Stimulated activated naive CD8-positive, alpha-beta T cell treated with anti-CD3 and anti-CD28 coated beads, Interleukin-15, Interleukin-2, amounts not matched to agents 100 U/mL and 50 U/mL, for 24 hours (primary cell): ENCODE data around the gene EZR.
"Not testable (repeated sequence)": the region's sequence is repeated elsewhere in the genome, so short reads cannot be mapped to it uniquely, and the experiment has no call there.

ENCODE experiments used
- ATAC-seq: fragments of 150-1000 bp; cut with Tn5 transposase; one replicate; pipeline ENCODE4 v1.10.0; 2021
- DNase-seq: peaks from one replicate; pipeline ENCODE4 v3.0.0; 2021

EZR gene

DNA sequence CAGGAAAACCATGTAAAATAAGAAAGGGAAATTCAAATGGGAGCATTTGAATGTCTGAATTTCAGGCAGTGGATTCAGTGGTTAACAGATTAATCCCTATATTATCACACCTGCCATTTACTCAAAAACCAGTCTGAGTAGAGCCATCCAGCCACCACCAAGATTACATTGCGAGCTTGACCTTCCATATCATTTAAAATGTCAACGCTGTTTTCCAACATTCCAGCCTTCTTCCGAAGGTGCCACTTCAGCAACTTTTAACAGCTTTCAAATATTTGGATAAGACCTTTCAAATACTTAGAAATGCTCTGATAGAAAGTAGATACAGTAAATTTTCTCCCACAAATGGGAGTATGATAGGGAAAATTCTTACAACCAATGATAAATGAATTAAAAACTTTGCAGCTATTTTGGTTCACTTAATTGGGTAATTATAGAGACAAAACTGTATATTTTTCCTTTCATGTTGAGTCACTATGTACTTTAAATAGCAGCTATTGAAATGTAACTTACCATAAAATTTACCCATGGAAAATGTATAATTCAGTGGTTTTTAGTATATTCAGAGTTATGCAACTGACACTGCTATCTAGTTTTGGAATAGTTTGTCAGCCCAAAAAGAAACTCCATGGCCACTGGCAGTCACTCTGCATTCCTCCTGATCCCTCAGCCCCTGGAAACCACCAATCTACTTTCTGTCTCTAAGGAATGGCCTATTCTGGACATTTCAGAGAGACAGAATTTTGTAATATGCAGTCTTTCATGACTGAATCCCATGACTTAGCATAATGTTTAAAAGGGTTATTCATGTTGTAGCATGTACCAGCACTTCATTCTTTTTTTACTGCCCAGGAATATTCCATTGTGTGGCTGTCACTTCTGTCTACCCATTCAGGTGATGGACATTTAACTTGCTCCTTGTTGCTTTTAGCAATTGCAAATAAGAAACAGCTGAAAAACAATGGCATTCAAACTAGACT lies 21.5 kb downstream of the EZR start:
- ATAC-seq, result no peak
- DNase-seq, result no peak

DNA sequence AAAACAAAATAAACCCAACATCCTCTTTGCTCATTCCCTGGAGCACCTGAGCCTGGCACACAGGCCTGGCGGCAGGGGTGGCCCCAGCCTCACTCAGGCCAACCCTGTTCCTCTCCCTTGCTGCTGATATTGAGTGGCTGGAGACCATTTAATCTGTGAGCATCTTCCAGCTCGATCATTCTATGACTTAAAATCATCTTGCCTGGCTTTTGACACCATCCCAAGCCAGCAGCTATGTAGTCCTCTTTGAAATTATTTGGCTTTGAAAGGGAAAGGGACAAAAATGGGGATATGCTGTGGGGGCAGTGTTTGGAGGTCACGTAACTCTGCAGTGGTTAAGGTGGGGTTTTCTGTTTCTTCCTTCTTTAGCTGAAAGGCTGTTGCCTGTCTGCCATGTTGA lies 22.8 kb downstream of the EZR start:
- DNase-seq (no peak), ATAC-seq (no peak)

DNA sequence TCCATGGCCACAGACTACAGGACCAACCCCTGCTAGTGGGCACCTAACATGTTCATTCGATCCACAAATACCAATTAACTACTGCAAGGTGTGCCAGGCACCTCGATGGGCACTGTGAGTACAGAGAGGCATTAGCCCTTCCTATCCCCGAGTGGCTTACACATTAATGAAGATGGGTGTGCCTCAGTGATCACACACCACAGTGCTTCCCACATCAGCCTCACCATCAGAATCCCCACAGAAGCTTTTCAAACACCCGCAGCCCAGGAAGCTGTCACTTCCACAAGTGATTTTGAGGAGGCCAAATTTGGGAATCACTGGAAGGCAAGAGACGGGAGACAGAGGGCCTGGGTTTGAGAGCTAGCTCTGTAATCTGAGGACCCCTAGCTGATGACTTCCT lies 23.7 kb downstream of the EZR start:
- DNase-seq, result no peak
- no peak for ATAC-seq

DNA sequence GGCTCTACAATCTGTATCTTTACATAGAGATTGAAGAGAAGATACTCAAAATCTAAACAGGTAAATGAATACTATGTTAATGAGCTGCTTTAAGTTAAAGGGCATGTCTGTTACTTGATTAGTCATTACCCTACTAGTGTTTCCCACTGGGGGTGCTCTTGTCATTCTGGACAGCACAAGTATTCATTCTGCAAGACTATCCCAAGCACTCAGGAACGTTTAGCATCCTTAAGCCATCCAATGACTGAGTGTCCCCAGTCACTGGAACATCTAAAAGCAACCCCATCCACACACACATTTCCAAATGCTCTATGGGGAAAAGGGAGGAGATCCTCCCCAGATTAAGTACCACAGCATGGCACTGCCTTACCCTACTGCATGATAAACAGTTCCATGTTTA lies 25.7 kb downstream of the EZR start:
- DNase-seq, result no peak
- ATAC-seq, result peak; percentile 72

DNA sequence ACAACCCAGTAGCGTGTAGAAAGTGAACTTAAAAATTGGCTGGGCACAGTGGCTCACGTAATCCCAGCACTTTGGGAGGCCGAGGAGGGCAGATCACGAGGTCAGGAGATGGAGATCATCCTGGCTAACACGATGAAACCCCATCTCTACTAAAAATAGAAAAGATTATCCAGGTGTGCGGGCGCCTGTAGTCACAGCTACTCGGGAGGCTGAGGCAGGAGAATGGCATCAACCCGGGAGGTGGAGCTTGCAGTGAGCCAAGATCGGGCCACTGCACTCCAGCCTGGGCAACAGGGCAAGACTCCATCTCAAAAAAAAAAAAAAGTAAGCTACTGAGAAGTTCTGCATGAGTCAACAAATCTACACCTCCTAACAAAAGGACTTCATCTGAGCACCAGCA lies 26.7 kb downstream of the EZR start:
- ATAC-seq, DNase-seq: not testable (repeated sequence)

DNA sequence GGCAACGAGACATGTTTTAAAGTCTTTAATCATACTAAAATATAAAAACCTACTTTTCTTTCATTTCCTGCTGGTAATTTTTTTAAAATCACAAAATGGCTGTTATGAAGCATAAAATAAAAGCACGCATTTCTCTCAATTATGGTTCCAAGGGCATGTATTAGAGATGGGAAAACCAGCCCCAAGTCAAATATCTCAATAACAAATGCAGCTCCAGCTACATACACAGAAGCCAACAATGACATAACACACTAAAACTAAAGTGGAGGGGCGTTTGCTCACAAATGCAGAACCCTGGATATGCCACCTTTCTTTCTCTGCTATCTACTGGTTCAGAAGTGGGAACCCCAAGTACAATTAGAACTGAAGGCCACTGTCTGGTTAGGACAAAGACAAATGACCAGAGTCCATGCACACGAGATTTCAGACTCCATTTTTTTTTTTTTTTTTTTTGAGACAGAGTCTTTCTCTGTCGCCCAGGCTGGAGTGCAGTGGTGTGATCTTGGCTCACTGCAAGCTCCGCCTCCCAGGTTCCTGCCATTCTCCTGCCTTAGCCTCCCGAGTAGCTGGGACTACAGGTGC lies 27.8 kb downstream of the EZR start:
- ATAC-seq (no peak), DNase-seq (no peak)

DNA sequence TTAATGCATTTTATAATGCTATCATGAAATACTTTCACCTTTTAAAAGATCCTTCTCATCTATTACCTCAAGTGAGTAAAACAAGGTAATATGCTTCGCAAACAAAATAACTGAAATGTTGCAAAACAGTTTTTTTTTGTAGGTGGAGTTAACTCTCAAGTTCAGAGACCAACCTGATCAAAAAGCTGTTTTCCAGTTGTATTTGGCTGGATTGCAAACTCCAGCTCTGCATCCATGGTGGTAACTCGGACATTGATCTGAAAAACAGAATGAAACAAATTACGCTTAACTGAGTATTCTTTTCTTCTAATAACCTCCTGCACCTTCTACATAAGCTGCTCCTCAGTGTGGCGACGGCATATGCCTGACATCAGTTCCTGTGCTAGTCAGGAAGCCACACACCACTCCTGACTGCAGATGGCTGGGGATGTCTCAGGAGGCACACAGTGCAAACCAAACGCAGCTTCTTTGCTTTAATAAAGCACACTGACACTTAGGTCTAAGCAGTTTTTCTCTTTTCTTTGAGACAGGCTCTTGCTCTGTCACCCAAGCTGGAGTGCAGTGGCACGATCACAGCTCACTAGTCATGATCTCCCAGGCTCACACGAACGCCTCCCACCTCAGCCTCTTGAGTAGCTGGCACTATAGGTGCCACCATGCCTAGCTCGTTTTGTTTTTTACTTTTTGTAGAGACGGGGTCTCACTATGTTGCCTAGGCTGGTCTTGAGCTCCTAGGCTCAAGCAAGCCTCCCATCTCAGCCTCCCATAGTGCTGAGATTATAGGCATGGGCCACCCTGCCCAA lies 29.9 kb downstream of the EZR start:
- ATAC-seq (peak; percentile 66), DNase-seq (no peak)

DNA sequence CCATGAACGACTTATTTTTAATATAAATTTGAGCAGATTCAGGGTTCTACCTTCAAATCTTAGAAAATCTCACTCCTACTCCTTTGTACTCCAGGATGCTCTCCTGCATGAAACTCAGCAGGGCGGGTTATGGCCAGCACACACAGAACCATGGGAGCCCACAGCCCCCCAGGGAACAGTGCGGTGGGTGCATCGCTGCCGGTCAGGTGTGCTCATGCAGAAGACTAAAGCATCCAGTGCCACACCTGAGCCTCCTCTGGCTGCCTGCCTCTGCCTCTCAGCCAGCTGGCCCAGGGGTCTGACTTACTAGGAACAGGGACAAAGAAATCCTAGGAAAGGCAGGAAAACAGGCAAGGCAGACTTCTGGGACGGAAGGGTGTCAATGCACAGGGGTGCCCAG lies 31.8 kb downstream of the EZR start:
- no peak for DNase-seq

DNA sequence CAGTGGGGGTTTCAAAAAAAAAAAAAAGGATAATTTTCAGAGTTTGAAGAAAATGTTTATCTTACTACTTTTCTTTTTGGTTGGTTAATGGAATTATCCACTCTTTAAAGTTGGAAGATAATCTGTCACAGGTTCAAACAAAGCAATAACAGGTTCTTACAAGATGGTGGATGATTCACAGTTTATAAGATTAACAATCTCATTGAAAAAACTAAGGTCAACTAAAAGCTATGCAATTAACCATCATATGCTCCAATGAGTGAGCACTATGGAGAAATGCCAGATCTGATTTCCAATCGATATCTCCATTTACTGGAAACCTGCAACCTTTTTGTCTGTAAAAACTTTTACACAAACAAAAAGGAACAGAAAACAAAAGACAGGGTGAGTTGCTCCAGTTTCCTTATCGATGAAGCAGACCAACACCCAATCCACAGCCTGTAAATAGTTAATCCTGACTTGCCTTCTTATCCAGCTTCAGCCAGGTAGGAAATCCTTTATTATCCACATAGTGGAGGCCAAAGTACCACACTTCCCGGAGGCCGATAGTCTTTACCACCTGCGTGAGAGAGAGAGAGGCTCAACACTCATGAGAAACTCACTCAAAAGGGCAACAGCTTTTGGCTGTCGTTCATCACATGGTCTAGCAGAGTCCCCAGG lies 32.4 kb downstream of the EZR start:
- no peak for DNase-seq
- no peak for ATAC-seq

More for the DNA sequence above, 31.8 kb downstream of the EZR start:
- ATAC-seq, result no peak

DNA sequence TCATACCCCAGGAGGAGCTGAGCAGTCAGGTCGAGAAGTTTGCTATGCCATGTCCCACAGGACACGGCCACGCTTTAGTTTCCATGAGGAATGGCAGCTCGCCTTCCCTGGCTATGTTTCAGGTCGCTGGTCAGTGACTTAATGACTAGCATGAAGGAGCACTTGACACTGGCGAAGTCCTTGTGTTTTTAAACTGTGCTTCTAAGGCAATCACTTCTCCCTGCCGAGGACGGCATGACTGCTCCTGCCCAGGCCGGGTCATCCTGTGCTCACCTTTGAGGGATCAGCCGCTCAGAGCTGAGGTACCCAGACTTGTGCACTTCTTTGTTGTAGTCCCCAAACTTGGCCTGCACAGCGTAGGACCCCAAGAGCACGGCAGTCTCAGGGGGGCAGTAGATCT lies 34.1 kb downstream of the EZR start:
- DNase-seq, result no peak
- no peak for ATAC-seq

DNA sequence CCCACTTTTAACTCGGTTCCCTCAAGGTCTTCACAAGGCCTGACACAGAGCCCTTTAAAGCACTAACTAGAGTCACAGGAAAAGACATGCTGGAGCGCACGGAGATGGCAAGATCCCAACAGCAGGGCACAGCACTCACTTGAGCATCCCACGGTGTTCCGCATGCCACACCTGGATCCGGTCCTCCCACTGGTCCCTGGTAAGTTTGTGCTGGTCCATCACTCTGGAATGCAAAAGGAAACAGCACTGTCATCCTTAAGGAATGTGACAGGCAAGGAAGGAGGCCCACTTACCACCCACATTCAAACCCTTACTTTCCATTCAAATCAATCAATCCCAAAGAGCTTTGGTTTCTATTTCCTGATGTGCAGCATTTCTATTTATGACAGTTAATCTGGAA lies 34.7 kb downstream of the EZR start:
- no peak for DNase-seq

DNA sequence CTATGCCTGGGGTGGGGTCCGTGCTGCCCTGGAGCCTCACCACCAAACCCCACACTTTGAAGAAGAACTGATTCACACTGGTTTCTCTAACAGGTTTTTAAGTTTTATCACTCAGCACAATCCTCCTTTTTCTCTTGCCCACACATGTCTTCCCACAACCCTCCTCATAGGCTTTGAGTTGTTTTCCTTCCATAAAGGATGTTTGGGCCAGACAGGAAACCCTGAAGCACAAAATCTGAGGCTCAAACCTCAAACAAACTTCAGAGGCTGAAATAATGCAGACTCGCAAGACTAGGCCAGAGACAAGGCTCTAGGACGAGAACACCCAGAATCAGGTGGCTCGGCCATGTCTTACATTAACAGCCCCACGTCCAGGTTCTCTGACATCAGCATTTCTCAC lies 35.3 kb downstream of the EZR start:
- ATAC-seq (no peak), DNase-seq (no peak)

More for the DNA sequence above, 34.7 kb downstream of the EZR start:
- ATAC-seq, result no peak

DNA sequence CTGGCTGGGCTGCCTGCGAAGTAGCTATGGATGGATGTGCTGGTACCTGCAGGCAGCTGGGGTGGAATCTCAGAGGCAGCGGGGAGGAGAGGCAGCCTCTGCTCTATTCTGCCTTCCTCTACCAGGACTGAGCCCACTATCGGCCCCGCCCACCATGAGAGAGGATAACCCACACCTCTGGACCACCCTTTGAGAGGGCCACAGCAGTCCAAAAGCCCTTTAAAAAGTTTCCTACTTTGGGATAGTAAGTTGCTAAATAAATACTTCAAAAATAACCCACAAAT lies 36.1 kb downstream of the EZR start:
- ATAC-seq (no peak), DNase-seq (no peak)

DNA sequence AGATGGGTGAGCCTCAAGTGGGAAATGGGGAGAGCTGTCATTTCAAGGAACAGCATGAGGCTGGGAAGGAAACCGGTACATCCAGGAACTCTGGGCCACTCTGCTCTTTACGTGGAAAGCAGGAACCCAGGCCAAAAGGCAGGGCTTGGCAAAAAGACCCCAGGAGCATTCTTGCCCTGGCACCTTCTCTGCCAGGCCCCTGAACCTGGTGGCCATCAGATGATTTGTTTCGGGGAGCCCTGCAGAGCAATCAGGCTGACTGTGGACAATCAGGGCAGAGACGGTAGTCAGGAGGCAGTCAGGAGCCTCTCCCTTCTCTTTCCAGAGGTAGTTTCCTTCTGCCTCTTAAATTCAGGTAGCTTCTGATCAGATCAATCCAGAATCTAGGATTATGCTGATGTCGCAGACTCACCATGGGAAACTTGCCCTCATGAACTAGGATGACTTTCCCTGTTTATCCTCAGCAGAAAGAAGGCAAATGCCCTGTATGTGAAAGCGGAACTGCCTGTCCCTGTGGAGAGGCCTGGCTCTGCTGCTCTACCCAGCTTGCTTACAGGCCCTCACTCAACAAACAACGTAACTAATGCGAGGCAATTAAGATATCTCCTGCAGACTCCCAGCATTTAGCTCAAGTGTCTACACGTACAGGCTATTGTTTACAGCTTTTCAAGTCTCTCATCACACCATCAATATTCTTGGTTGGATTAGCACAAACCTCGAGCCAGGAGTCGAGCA lies 36.6 kb downstream of the EZR start:
- ATAC-seq, result no peak
- DNase-seq, result no peak

DNA sequence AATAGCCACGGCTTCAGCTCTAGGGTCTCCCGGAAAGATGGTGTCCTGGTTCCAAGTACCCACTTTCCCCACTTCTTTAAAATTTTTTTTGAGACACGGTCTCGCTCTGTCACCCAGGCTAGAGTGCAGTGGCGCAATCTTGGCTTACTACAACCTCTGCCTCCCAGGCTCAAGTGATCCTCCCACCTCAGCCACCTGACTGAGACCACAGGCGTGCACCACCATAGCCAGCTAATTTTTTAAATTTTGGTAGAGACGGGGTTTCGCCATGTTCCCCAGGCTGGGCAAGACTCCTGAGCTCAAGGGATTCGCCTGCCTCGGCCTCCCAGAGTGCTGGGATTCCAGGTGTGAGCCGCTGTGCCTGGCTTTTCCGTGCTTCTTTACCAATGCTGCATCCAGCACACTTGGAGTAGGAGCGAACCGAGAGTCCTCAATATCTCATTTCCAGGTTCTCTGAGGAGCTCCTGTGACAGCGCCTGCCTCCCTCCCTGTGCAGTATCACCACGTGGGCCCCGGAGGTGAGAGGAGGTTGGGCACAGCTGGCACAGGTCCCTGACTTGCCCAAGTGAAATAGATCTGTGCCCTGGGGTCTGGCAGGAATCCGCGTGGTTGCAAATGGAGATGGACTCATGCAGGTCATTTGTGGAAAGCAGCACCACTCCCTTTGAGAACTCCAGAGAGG lies 37.3 kb downstream of the EZR start:
- no peak for ATAC-seq
- DNase-seq, result no peak

DNA sequence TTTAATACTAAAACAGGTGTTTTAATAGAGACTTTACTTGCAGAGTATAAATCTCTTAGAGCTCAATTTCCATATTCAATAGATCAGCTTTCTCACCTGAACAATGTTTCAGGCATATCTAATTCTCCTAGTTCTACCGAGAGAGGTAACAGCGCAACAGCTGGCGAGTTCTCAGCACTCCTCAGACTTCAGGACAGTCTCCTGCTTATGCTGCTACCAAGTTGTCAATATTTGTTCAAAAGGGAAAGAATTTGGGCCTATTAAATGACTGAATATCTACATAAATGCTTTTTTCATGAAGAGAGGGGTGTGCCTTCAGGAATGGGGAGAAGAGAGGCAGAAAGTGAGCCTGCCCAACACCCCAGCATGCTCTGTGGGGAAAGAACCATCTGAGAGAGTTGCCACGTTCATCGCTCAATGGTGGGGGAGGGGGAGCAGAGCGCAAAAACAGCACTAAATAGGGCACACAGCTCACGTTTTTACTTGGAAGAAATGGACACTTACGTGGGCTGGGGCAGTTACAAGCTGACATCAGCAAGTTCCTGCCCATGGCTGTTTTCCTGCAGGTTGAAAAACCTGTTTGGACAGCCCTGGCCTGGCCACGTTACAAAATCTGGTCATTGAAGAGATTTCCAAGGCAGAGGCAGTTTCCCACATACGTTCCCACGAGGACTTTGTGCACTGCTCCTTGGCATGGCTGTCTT lies 38.0 kb downstream of the EZR start:
- no peak for ATAC-seq
- DNase-seq, result no peak

DNA sequence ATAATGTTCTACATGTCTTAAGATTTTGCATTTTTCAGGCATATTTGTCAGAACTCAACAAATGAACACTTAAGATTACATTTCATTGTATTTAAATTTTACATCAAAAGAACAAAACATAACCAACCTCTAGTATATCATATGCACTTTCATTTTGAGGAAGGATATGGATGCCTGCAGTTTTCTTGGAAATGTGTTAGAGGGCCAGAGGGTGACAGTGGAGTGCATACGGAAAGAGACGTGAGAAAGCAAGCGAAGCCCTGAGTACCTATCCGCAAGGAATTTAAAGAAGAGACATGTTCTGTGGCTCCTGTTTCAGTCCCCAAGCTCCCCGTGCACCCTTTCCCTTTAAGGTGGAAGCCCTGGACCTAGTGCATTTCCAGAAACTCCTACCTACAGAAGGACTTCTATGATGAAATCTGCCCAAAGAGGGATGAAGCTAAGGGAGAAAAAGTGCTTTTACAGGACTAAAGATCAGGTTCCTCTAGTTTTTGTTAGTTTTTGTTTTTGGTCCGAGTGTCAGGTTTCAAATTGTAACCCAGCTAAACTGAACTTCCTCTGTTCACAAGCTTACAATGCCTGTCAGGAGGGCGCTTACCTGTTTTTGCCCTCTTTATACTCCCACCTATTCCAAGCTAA lies 38.8 kb downstream of the EZR start:
- DNase-seq (no peak), ATAC-seq (no peak)

DNA sequence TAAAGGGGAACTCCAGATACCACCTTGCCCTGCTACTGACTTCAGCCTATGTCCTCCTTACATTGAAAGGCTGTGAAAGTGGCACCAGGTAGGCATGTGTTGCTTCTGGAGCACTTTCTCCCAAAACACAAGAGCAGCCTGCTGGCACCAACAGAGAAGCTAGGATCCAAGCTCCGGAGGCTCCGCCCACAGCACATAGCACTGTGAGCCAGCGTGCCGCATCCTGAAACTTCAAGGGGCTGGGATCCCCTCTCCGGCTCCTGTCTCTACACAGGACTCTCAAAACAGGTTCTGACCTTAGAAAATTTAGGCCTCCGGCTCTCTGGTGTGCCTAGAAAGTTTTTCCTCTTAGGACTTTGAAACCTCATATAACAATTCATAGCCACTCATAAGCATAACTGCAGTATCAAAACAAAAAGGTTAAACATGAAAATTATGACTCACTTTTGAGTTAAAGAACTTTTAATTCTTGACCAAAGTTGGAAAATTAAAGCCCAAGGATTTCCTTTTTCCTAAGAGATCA lies 41.1 kb downstream of the EZR start:
- no peak for ATAC-seq
- no peak for DNase-seq

DNA sequence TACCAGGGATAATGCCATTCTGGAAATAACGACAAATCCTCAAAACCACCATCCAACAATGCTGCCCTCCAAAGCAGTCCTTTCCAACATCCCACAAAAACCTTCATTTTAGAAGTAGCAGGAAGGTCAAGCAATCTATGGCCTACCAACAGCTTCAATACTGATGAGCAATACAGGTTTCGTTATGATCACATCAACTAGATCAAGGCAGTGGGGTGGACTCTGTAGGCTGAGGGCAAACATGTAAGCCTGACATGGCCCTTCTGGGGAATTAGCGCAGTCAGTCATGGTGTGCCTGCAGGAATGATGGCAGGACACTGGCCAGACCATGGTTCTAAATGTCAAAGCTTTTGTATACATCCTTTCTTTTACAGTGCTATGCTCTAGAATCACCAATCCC lies 41.7 kb downstream of the EZR start:
- ATAC-seq (no peak), DNase-seq (no peak)

DNA sequence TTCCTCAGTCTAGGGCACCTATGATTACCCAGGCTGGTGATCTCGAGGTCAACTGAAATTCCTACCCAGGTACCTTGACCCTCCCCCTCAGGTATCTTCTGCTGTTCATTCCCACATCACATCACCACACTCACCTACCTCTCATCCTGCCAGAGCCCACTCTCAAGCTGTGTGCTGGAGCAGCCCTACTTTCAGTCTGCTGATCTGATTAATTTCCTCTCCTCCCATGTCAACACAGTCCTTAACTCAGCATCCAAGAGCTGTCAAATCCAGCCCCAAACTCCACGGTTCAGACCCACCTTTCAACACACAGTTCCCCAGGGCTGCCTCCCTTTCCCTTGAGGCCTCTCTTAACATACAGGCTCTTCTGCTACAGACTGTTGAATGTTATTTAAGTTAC lies 42.4 kb downstream of the EZR start:
- no peak for DNase-seq
- no peak for ATAC-seq
